ENCODE results near the gene COL4A1. TPM values are rescaled to one million over a fixed set of nuclear protein-coding genes. Genes with fewer than 3 reads are reported as not detected.
"Not testable (repeated sequence)": the region's sequence is repeated elsewhere in the genome, so short reads cannot be mapped to it uniquely, and the experiment has no call there.

COL4A1 gene
- total RNA-seq, 1 experiment from 2014 or later: 4.8 TPM

DNA sequence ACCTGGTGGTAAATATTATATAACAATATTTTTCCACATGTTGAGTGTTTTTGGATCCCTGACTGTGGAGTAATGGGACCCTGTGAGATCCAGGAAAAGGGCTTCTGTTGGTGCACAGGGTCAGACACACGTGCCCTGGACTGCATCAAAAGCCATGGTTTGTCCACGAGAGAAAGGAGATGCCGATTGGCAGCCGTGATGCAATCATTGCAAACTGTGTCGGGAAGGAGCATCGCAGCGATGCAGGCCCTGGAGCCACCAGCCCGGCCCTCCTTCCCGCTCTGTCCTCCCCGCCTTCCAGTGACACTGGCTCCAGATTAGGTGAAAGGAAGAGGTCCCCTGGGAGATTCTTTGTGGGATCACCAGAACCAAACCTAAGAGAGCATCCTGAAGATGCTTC, 9.2 kb upstream of the COL4A1 start:
- no TSS peak for BruUV-seq (replicated peaks)
- no peaks in the 10 kb centered on the region for H3K36me3 ChIP-seq (ENCODE audit: control insufficient read depth, insufficient read depth, low read length)
- CTCF ChIA-PET: no interaction called here
- Mint-ChIP-seq H3K36me3 (ENCODE audit: insufficient read depth, unreplicated experiment) (peaks cover 6% of the 10 kb centered on the region), H3K9me3 (ENCODE audit: unreplicated experiment) (peaks cover 4% of the 10 kb centered on the region), H3K4me1 (ENCODE audit: low read depth, unreplicated experiment) (peaks cover 44% of the 10 kb centered on the region), H3K27ac (ENCODE audit: unreplicated experiment) (no peak overlapping the region), H3K27me3 (ENCODE audit: insufficient read depth, unreplicated experiment) (no peaks in the 10 kb centered on the region), H3K4me3 (ENCODE audit: unreplicated experiment) (no peak overlapping the region)
- TF ChIP-seq, protein P1, sequence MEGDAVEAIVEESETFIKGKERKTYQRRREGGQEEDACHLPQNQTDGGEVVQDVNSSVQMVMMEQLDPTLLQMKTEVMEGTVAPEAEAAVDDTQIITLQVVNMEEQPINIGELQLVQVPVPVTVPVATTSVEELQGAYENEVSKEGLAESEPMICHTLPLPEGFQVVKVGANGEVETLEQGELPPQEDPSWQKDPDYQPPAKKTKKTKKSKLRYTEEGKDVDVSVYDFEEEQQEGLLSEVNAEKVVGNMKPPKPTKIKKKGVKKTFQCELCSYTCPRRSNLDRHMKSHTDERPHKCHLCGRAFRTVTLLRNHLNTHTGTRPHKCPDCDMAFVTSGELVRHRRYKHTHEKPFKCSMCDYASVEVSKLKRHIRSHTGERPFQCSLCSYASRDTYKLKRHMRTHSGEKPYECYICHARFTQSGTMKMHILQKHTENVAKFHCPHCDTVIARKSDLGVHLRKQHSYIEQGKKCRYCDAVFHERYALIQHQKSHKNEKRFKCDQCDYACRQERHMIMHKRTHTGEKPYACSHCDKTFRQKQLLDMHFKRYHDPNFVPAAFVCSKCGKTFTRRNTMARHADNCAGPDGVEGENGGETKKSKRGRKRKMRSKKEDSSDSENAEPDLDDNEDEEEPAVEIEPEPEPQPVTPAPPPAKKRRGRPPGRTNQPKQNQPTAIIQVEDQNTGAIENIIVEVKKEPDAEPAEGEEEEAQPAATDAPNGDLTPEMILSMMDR (IDR thresholded peaks at IDR 0.05; ENCODE audit: insufficient read depth in 1 of 2, low read depth in 1 of 2, low read length in 1 of 2, severe bottlenecking in 1 of 2, unreplicated experiment in 1 of 2): no peak
- H3K4me3 ChIP-seq (ENCODE audit: low read depth, low read length): no peak overlapping the region
- peaks cover 51% of the 10 kb centered on the region for H3K4me1 ChIP-seq
- no peak for DNase-seq
- intact Hi-C loops (cut with micrococcal nuclease; ENCODE audit: unreplicated experiment): loop anchor here (10.0 kb wide), 1 partner anchor 599 kb away; the partner anchor contains the start of gene ANKRD10
- H3K9me3 ChIP-seq: no peaks in the 10 kb centered on the region; the same call in 1 of the 2 replicates
- no peaks in the 10 kb centered on the region for H3K27me3 ChIP-seq (replicated peaks; ENCODE audit: control insufficient read depth, insufficient read depth, low read length)
- POLR2A ChIA-PET: no interaction called here

DNA sequence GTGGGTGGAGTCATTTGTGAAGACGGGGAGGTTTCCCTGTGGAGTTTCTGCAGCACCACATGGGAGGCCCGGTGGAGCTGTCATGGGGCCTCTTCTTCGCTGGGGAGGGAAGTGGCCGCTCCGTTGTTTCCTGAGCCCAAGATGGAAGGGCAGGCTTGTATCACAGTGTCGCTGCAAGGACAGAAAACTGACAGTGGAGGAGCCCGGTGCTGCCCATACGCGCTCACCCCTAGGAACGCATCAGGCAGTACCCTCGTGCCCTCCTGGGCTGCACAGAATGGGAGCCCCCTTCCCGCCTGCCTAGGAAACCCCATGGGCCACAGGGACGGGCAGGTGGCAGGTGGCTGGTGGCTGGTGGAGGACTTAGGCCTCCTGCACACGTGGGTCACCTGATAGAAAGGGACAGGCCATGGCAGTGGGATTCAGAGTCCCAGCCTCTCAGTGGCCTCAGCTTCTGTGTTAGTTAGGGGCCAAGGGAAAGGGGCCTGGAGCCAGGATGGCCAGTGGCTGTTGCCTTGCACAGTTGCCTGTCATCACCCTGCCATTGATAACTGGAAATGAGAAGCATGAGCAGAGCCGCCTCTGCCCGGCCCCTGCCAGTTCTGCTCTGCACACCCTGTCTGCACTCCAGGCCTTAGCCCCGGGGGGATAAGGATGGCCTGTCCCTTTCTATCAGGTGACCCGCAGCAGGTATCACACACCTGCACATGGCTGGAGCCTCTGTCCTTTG, 7.7 kb upstream of the COL4A1 start:
- peaks cover 10% of the 10 kb centered on the region for H3K36me3 Mint-ChIP-seq (ENCODE audit: insufficient read depth, unreplicated experiment)
- Histone ChIP-seq H3K9me3 (no peaks in the 10 kb centered on the region), H3K36me3 (ENCODE audit: control insufficient read depth, insufficient read depth, low read length) (no peaks in the 10 kb centered on the region), H3K4me3 (ENCODE audit: low read depth, low read length) (no peak overlapping the region), H3K27me3 (replicated peaks; ENCODE audit: control insufficient read depth, insufficient read depth, low read length) (no peaks in the 10 kb centered on the region), H3K4me1 (peaks cover 53% of the 10 kb centered on the region)
- H3K27me3 Mint-ChIP-seq (ENCODE audit: insufficient read depth, unreplicated experiment): no peaks in the 10 kb centered on the region
- CTCF ChIA-PET: no interaction called here
- TF ChIP-seq, protein P1 (IDR thresholded peaks at IDR 0.05; ENCODE audit: insufficient read depth in 1 of 2, low read depth in 1 of 2, low read length in 1 of 2, severe bottlenecking in 1 of 2, unreplicated experiment in 1 of 2): no peak
- DNase-seq: no peak
- peak overlapping the region; percentile 90 for H3K27ac Mint-ChIP-seq (ENCODE audit: unreplicated experiment)
- H3K9me3 Mint-ChIP-seq (ENCODE audit: unreplicated experiment): no peaks in the 10 kb centered on the region
- POLR2A ChIA-PET: no interaction called here
- intact Hi-C loops (cut with micrococcal nuclease; ENCODE audit: unreplicated experiment): loop anchor here (10.0 kb wide), 1 partner anchor 600 kb away; the partner anchor contains the start of gene ANKRD10
- no peak overlapping the region for H3K4me3 Mint-ChIP-seq (ENCODE audit: unreplicated experiment)
- BruUV-seq (replicated peaks): no TSS peak
- H3K4me1 Mint-ChIP-seq (ENCODE audit: low read depth, unreplicated experiment): peaks cover 38% of the 10 kb centered on the region

DNA sequence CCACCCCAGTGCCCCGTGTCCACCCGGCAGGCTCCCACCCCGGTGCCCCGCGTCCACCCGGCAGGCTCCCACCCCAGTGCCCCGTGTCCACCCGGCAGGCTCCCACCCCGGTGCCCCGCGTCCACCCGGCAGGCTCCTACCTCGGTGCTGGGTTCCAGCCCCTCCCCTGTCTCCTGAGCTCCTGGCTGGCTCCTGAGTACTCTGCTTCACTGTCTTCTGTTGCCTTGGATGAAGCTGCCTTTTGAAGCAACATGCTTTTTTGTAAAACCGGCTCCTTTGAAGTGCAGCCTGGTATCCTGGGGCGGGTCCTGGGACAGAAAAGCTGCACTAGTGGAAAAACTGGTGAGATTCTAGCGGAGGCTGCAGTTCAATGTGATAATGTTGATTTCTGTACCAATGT, 6.8 kb upstream of the COL4A1 start:
- Mint-ChIP-seq H3K4me1 (ENCODE audit: low read depth, unreplicated experiment) (peaks cover 34% of the 10 kb centered on the region), H3K27ac (ENCODE audit: unreplicated experiment) (peak overlapping the region; percentile 90), H3K4me3 (ENCODE audit: unreplicated experiment) (peak overlapping the region; percentile 66)
- POLR2A ChIA-PET; H3K4me3 ChIP-seq (ENCODE audit: low read depth, low read length); H3K27me3 Mint-ChIP-seq (ENCODE audit: insufficient read depth, unreplicated experiment); H3K36me3 Mint-ChIP-seq (ENCODE audit: insufficient read depth, unreplicated experiment); H3K9me3 ChIP-seq; H3K36me3 ChIP-seq (ENCODE audit: control insufficient read depth, insufficient read depth, low read length); H3K27me3 ChIP-seq (replicated peaks; ENCODE audit: control insufficient read depth, insufficient read depth, low read length); CTCF ChIA-PET; BruUV-seq (replicated peaks); H3K9me3 Mint-ChIP-seq (ENCODE audit: unreplicated experiment): not testable (repeated sequence)
- DNase-seq: peak in 1 of 2 experiments; percentile 35
- H3K4me1 ChIP-seq: peaks cover 61% of the 10 kb centered on the region
- intact Hi-C loops (cut with micrococcal nuclease; ENCODE audit: unreplicated experiment): loop anchor here (10.0 kb wide), 1 partner anchor 601 kb away; the partner anchor contains the start of gene ANKRD10

DNA sequence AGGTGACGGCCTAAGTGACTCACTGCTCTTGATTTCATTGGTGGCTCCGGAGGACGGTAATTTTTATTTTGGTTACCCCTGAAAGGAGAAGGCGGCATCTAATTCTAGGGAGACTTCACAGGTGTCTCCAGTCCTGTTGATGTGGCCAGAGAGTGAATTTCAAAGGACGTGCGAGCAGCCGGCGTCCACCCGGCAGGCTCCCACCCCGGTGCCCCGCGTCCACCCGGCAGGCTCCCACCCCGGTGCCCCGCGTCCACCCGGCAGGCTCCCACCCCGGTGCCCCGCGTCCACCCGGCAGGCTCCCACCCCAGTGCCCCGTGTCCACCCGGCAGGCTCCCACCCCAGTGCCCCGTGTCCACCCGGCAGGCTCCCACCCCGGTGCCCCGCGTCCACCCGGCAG, 6.3 kb upstream of the COL4A1 start:
- Mint-ChIP-seq H3K4me1 (ENCODE audit: low read depth, unreplicated experiment) (peaks cover 34% of the 10 kb centered on the region), H3K4me3 (ENCODE audit: unreplicated experiment) (peak overlapping the region; percentile 3), H3K36me3 (ENCODE audit: insufficient read depth, unreplicated experiment) (peaks cover 12% of the 10 kb centered on the region), H3K27ac (ENCODE audit: unreplicated experiment) (peak overlapping the region; percentile 76)
- H3K4me3 ChIP-seq (ENCODE audit: low read depth, low read length); H3K27me3 Mint-ChIP-seq (ENCODE audit: insufficient read depth, unreplicated experiment); BruUV-seq (replicated peaks); POLR2A ChIA-PET; H3K27me3 ChIP-seq (replicated peaks; ENCODE audit: control insufficient read depth, insufficient read depth, low read length); H3K9me3 Mint-ChIP-seq (ENCODE audit: unreplicated experiment); DNase-seq; H3K9me3 ChIP-seq; H3K36me3 ChIP-seq (ENCODE audit: control insufficient read depth, insufficient read depth, low read length): not testable (repeated sequence)
- H3K4me1 ChIP-seq: peaks cover 64% of the 10 kb centered on the region
- intact Hi-C loops (cut with micrococcal nuclease; ENCODE audit: unreplicated experiment): loop anchor here (10.0 kb wide), 1 partner anchor 602 kb away; the partner anchor contains the start of gene ANKRD10
- CTCF ChIA-PET: interaction anchor here (1.4 kb wide), 1 partner anchor 99 kb away, joined by 8 read pairs; no protein-coding TSS in a partner anchor
